GM12875 (cell line): ENCODE measurements around the gene CARMIL1.

ENCODE experiments used
- H3K4me3 ChIP-seq: one replicate; pipeline ENCODE4 v1.5.1; 2011; ENCODE audit warnings: low read depth, low read length, control low read depth
- TF ChIP-seq, protein P1 (sequence below): IDR thresholded peaks from 2 replicates; pipeline ENCODE4 v1.5.1; 2011; ENCODE audit warnings: low read depth, mild to moderate bottlenecking, control low read depth, inconsistent platforms, low read length, moderate library complexity, borderline replicate concordance; ENCODE audit not compliant: insufficient read depth

The CARMIL1 gene

DNA sequence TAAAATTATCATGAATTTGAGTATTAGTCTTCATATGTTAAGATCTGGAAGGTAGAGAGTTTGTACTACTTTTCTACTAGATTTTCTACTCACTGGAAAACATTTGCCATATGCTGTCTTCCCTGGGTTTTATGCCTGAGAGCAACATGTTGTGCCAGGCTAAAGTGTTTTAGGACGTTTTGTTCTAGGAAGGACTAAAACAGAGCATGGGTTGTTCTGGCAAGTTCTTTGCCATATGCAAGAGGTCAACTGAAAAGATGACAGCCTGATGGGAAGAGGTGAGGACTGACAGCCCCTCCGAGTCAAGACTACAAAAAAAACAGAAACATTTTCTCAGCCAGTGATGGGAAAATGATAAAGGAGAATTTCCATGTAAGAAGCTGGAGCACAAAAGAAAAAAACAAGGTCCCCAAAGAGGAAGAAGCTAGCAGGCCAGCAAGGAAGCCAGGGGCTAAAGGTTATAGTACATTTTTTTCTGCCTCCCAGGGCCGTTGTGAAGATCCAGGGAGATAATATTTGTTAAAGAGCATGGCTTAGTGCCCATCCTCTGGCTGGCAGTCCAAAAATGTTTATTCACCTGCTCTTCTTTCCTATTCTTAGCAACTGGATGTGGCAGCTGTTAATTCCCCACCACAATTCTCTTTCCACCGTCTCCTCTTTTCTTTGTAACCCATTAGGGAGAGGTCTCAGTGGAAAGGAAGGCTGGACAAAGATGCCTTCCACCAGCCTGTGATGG lies 380.6 kb downstream of the CARMIL1 start:
- no peak overlapping the region for H3K4me3 ChIP-seq

DNA sequence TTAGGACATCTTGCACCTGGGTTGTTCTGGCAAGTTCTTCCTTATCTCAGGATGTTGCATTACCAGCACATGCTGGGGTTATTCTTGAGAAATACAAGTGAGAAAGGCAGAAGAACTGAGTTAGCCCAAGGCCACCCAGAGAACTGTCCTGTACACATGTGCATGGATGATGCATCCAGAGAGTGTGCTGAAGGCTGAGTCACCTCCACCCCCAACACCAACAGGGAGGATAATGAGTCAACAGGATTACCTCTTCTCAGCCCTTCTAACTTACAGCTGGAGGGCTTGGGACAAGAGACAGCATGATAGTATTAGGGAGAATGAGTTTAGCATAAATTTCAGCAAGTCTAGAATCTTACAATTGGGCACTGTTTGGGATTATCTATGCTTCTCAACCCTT lies 381.3 kb downstream of the CARMIL1 start:
- TF ChIP-seq, protein P1, sequence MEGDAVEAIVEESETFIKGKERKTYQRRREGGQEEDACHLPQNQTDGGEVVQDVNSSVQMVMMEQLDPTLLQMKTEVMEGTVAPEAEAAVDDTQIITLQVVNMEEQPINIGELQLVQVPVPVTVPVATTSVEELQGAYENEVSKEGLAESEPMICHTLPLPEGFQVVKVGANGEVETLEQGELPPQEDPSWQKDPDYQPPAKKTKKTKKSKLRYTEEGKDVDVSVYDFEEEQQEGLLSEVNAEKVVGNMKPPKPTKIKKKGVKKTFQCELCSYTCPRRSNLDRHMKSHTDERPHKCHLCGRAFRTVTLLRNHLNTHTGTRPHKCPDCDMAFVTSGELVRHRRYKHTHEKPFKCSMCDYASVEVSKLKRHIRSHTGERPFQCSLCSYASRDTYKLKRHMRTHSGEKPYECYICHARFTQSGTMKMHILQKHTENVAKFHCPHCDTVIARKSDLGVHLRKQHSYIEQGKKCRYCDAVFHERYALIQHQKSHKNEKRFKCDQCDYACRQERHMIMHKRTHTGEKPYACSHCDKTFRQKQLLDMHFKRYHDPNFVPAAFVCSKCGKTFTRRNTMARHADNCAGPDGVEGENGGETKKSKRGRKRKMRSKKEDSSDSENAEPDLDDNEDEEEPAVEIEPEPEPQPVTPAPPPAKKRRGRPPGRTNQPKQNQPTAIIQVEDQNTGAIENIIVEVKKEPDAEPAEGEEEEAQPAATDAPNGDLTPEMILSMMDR = no peak
- no peak overlapping the region for H3K4me3 ChIP-seq

More for the DNA sequence above, 380.6 kb downstream of the CARMIL1 start:
- TF ChIP-seq, protein P1 = no peak

DNA sequence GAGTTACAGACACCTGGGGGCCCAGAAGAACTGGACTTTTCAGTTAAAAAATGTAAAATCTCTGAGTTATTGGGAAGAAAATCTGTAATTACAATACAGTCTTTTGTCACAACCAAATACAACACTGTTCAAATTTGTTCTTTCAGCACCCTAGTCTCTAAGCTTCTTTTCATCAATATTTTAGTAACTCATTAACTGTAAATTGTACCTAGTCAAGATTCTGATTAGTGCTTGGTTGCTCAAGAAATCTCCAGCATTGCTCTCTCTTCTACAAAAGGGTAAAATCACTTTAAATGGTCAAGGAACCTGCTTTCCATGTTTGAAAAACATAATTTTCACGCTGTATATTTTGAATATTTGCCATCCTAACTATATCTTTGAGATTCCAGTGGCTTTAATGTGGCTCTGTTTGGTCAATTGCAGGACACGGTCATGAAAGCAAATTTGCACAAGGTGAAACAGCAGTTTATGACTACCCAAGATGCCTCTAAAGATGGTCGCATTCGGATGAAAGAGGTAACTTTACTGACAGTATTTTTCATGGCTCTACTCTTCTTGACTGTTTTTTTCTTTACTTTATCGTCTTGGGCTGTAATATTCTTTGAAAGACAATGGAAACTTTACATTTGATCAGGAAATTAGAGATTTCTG lies 382.1 kb downstream of the CARMIL1 start:
- TF ChIP-seq, protein P1 = no peak
- H3K4me3 ChIP-seq = no peak overlapping the region

DNA sequence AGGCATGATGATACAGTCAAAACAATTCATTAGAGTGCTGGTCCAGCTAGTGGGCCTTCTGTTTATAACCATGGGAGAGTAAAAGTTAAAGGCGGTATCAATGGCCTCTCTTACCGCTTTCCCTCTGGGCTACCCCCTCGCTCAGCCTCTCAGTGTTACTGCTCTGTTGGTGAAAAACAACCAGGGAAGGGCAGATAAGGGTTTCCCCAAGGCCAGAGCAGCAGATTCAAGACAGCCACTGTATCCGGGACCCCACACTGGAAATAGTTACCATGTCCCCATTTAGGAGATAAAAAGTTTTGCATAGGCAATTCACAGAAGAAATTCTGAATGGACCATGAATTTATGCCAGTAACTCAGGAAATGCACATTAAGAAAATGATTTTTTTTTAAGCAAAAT lies 386.3 kb downstream of the CARMIL1 start:
- H3K4me3 ChIP-seq = no peak overlapping the region
- TF ChIP-seq, protein P1 = no peak

DNA sequence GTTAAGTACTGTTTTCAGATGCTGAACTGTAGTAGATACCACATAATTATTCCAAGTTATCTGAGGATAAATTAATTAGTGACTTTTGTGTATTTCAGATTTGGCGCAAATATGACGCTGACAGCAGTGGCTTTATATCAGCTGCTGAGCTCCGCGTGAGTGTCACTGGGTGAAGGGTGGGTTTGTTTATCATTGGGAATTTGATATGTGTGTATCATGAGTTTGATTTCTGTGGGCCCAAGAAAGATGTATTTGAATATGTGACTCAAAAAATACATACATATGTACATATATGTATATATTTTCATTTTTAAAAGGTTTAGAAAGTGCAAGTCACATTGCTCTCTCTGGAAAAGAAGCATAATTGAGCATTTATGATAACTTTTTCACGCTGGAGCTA lies 390.2 kb downstream of the CARMIL1 start:
- H3K4me3 ChIP-seq = no peak overlapping the region
- TF ChIP-seq, protein P1 = no peak
